Activated CD8-positive, alpha-beta T cell treated with anti-CD3 and anti-CD28 coated beads for 36 hours (primary cell): ENCODE results near the gene RALGAPA1. TPM values are rescaled to one million over a fixed set of nuclear protein-coding genes. Genes with fewer than 3 reads are reported as not detected.

Experiments
- ATAC-seq: fragments of 200-7000 bp; cut with Tn5 transposase; one replicate; pipeline ENCODE4 v1.10.0; 2021; ENCODE audit warnings: mild to moderate bottlenecking, moderate library complexity
- CTCF ChIA-PET: fragments of 350-600 bp; sonication (Branson Sonifier 250); formaldehyde crosslinking; loops from one replicate; lab custom pipeline; 2021; ENCODE audit warnings: antibody characterized with exemption; lab: Charles Lee
- POLR2A ChIA-PET: fragments of 350-600 bp; sonication (Branson Sonifier 250); formaldehyde crosslinking; loops from one replicate; lab custom pipeline; 2021; ENCODE audit warnings: antibody characterized with exemption; lab: Charles Lee
- DNase-seq: peaks from one replicate; pipeline ENCODE4 v3.0.0-alpha.2; 2020
- H3K27ac Mint-ChIP-seq: one replicate; pipeline ENCODE4 v1.8.0; 2021; ENCODE audit warnings: mild to moderate bottlenecking, mixed read lengths
- H3K27me3 Mint-ChIP-seq: one replicate; pipeline ENCODE4 v1.8.0; 2021; ENCODE audit warnings: mixed read lengths
- H3K36me3 Mint-ChIP-seq: one replicate; pipeline ENCODE4 v1.8.0; 2021; ENCODE audit warnings: low read depth, mixed read lengths
- H3K4me1 Mint-ChIP-seq: one replicate; pipeline ENCODE4 v1.8.0; 2021; ENCODE audit warnings: low read depth, mixed read lengths
- H3K4me3 Mint-ChIP-seq: one replicate; pipeline ENCODE4 v1.8.0; 2021; ENCODE audit warnings: mild to moderate bottlenecking, moderate library complexity, mixed read lengths
- H3K9me3 Mint-ChIP-seq: one replicate; pipeline ENCODE4 v1.8.0; 2021; ENCODE audit warnings: mixed read lengths
- CTCF ChIP-seq: fragments of 200-600 bp; IDR thresholded peaks from one replicate; pipeline ENCODE4 v1.8.0; 2022; ENCODE audit warnings: antibody characterized with exemption, mild to moderate bottlenecking
- intact Hi-C: fragments of 100-400 bp; cut with micrococcal nuclease; formaldehyde crosslinking; loops from one replicate; pipeline ENCODE4 v1.10.0; 2022
- total RNA-seq, 2 experiments: library from RNA; stranded (reverse); gene quantifications; one replicate each; pipeline ENCODE4 v1.2.3, GENCODE V29; 2021

RALGAPA1 gene
- total RNA-seq, 2 experiments from 2014 or later, result 23.7 to 26.5 TPM

- ATAC-seq, result no peak
These were observed 49.0 kb downstream of the RALGAPA1 start for GRCh38 chr14:35760143-35760542.

GRCh38 chr14:35758523-35759129 lies 50.5 kb downstream of the RALGAPA1 start:
- ChIA-PET POLR2A (no interaction called here), CTCF (no interaction called here)
- H3K36me3 Mint-ChIP-seq, result peaks cover 32% of the 10 kb centered on the region
- ATAC-seq (no peak), DNase-seq (no peak)
- no peaks in the 10 kb centered on the region for H3K27me3 Mint-ChIP-seq
- peaks cover 5% of the 10 kb centered on the region for H3K4me1 Mint-ChIP-seq
- no peak for TF ChIP-seq CTCF
- no peak overlapping the region for H3K27ac Mint-ChIP-seq
- H3K4me3 Mint-ChIP-seq, result no peak overlapping the region
- no peaks in the 10 kb centered on the region for H3K9me3 Mint-ChIP-seq
- intact Hi-C loops, result no loop called here

More at GRCh38 chr14:35760143-35760542, 49.0 kb downstream of the RALGAPA1 start:
- ChIA-PET POLR2A (interaction anchor here (0.7 kb wide), 1 partner anchor 18 kb away, joined by 3 read pairs; no protein-coding TSS in a partner anchor), CTCF (no interaction called here)
- Mint-ChIP-seq H3K27ac (no peak overlapping the region), H3K36me3 (peaks cover 19% of the 10 kb centered on the region), H3K27me3 (no peaks in the 10 kb centered on the region), H3K9me3 (no peaks in the 10 kb centered on the region), H3K4me1 (peaks cover 5% of the 10 kb centered on the region), H3K4me3 (no peak overlapping the region)
- intact Hi-C loops, result no loop called here
- DNase-seq, result no peak
- TF ChIP-seq CTCF, result no peak

GRCh38 chr14:35754671-35755070 lies 54.4 kb downstream of the RALGAPA1 start:
- Mint-ChIP-seq H3K9me3 (no peaks in the 10 kb centered on the region), H3K4me1 (no peaks in the 10 kb centered on the region), H3K27me3 (no peaks in the 10 kb centered on the region), H3K4me3 (no peak overlapping the region), H3K36me3 (peaks cover 36% of the 10 kb centered on the region), H3K27ac (no peak overlapping the region)
- intact Hi-C loops, result no loop called here
- no peak for ATAC-seq
- ChIA-PET POLR2A (no interaction called here), CTCF (interaction anchor here (1.2 kb wide), 1 partner anchor 24 kb away, joined by 3 read pairs; no protein-coding TSS in a partner anchor)
- DNase-seq, result no peak
- no peak for TF ChIP-seq CTCF

- TF ChIP-seq CTCF, result no peak
- no peak for ATAC-seq
- H3K9me3 Mint-ChIP-seq, result no peaks in the 10 kb centered on the region
- peaks cover 2% of the 10 kb centered on the region for H3K4me1 Mint-ChIP-seq
- POLR2A ChIA-PET, result no interaction called here
- intact Hi-C loops, result no loop called here
- H3K36me3 Mint-ChIP-seq, result peaks cover 34% of the 10 kb centered on the region
- no peaks in the 10 kb centered on the region for H3K27me3 Mint-ChIP-seq
- H3K4me3 Mint-ChIP-seq, result no peak overlapping the region
- CTCF ChIA-PET, result no interaction called here
- no peak for DNase-seq
- H3K27ac Mint-ChIP-seq, result no peak overlapping the region
These were observed 56.7 kb downstream of the RALGAPA1 start for GRCh38 chr14:35752380-35752779.

GRCh38 chr14:35750202-35750904 lies 58.7 kb downstream of the RALGAPA1 start:
- intact Hi-C loops, result no loop called here
- CTCF ChIA-PET, result no interaction called here

More at GRCh38 chr14:35750202-35750904, 58.7 kb downstream of the RALGAPA1 start:
- H3K4me1 Mint-ChIP-seq, result peaks cover 3% of the 10 kb centered on the region
- no peak overlapping the region for H3K4me3 Mint-ChIP-seq
- H3K36me3 Mint-ChIP-seq, result peaks cover 29% of the 10 kb centered on the region
- no peak for ATAC-seq
- no peak overlapping the region for H3K27ac Mint-ChIP-seq
- no peak for TF ChIP-seq CTCF
- no peaks in the 10 kb centered on the region for H3K27me3 Mint-ChIP-seq
- POLR2A ChIA-PET, result no interaction called here
- DNase-seq, result no peak
- no peaks in the 10 kb centered on the region for H3K9me3 Mint-ChIP-seq
